NCI-H82 treated with DMSO at 0.1 percent for 48 hours (cell line): Measurements from ENCODE around the gene LRIG1.
A peak's percentile ranks its signal among the peaks of the same experiment; 100 is the strongest.

Experiments
- DNase-seq: peaks from one replicate; lab custom pipeline; 2025; ENCODE audit not compliant: unreplicated experiment; lab: John Stamatoyannopoulos, UW

Gene LRIG1

DNA sequence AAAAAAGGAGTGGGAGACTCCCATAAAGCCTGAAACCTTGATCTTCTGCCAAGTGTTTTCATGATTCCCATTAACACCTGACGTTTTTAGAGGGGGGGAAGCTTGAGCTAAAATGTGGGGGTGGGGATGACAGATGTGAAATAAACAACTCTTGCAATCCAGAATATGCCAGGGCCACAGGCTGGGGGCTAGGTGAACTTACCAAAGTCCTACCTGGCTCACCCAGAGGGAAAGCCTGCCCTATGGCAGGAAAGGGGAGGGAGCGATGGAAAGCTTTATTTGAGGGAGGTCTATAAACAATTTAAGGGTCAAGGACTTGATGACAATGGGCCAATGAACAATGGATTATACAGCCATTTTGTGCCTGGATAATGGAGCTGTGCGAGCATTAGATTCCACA is 108.3 kb downstream of the LRIG1 start:
- DNase-seq = no peak

DNA sequence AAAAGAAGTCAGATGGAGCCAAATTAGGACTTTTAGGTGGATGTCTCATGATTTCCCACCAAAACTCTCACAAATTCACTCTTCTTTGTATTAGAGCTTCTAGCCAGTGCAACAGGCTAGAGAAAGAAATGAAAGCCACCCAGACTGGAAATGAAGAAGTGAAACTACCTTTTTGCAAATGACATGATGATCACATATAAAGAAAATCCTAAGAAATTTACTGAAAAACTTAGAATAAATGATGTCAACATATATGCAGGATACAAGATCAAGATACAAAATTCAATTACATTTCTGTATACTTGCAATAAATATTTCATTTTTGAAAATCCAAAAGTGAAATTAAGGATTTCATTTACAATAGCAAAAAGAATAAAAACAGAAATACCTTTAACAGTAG is 110.8 kb downstream of the LRIG1 start:
- no peak for DNase-seq

DNA sequence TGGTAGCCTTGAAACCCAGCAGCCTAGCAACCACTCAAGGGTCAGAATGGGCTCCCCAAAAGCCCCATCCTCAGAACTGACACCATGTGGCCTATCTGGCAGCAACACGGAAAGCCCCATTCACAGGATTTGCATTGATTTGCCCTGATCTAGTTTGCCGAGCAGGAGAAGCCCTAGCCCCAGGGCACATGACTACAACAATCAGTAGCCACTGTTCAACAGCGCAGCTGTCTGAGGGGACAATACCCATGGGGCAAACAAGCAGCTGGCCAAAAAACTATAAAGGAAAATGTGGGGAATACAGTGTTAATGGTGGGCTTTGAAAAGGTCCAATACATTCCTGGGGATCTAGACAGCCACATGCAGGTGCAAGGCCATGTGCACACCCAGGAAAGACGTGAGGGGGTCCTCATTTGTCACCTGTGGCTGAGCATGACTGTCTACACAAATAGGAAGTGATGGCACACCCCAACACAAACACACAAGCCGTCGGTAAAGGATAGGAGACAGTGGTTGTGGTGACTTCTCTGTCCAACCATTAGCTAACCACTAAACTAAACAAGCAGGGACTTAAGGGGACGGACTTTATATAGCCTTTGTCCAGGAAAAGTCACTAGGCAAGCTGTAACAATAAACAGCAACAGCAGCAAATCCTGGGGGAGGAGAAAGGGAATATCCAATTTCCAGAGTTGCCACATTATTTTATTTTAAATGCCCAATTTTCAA is 113.7 kb downstream of the LRIG1 start:
- no peak for DNase-seq

DNA sequence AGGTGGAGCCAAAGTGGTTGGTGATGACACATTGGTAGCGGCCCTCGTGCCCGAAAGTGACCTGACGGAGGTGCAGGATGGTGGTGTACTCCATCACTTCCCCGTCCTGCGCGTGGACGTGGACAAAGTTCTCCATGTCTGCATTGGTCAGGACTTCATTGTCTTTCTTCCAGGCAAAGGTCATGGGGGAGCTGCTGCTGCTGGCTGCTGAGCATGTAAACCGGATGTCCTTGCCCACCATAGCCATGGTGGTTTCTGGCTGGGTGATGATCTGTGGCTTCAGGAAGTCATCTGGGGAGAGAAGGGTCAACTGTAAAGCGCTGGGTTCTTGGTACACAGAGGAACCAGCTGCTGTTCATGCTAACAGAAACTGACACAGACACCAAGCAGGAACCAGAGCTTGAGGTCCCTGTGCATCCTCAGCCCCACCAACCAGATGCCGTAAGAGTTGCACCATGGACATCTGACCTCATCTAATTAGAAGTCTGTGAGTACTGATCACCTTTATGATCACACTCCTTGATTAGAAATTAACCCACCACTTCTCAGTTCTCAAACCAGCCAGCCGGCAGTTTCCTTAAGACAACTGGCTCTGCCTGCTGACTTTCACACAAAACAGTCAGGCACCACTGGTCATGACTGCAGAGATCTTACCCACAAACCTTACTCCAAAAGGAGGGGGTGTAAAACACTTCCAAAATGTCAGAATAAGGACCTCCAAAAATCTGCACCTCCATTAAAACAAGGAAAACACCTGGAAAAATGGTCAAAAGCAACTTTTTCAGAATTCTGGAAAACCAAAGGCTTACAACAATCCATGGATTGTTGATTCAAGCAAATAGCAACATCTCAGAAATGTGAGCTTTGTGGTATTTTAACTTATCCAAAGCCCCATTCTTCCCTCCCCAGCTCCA is 114.6 kb downstream of the LRIG1 start:
- no peak for DNase-seq

DNA sequence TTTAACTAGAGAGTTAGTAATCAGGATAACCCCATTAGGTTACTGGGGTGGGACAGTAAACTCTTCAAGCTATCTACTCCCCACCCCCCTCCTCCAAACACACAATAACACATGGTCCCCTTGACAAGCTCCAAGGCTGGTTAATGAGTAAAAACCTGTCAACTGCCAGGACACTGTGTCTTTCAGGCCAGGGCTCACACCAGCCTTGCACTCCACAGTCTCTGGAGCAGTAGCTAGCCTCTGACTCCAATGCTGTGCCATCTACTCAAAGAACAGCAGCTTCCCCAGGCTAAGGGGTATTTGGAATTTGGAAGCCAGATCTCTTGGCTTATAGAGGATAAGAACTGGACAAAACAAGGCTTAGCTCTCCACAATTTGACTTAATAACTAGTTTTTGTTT is 115.8 kb downstream of the LRIG1 start:
- no peak for DNase-seq

DNA sequence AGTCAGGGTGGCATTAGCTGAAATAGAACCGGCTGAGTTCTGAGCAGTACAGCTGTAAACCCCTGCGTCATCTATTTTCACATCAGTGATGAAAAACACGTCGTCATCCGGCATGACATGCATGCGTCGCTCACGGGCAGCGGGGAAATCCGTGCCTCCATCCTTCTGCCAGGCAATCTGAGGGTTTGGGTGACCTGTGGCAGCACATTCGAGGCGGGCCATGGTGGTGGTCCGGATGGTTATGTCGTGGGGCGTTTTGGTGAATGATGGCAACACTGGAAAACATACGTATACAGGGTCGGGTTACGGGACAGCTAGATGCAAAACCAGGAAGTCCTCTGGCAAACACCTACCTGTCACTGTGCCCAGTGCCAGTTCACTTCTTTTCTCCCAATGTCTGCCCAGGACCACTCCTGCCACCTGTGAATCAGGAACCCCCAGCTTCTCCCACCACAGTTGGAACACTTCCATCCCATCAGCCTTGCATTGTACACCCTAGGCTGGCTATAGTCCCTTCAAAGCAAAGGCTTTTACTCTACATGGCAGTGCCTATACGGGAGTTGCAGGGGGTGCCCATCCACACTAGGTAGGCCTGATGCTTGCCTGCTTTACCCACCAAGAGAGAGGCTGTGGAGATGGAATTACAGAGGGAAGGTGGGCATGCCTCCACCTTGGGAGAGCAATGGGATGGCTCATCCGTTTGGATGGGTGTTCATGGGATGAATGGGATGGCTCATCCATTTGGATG is 116.7 kb downstream of the LRIG1 start:
- no peak for DNase-seq

DNA sequence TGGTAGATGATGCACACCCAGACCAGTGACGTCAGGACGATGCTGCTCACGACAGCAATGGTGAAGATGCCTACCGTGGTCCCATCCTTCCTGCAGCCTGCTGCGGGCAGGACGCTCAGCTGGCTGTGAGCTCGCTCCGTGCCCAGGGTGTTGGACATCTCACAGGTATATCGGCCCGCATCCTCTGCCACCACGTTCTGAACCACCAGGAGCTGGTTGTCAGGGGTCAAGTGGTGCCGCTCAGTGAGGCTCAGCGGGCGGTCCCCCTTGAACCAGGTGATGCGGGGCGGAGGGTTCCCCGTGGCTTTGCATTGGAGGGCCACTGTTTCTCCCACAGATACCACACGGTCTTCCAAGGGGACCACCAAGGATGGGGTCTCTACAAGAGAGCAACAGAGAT is 117.8 kb downstream of the LRIG1 start:
- no peak for DNase-seq

DNA sequence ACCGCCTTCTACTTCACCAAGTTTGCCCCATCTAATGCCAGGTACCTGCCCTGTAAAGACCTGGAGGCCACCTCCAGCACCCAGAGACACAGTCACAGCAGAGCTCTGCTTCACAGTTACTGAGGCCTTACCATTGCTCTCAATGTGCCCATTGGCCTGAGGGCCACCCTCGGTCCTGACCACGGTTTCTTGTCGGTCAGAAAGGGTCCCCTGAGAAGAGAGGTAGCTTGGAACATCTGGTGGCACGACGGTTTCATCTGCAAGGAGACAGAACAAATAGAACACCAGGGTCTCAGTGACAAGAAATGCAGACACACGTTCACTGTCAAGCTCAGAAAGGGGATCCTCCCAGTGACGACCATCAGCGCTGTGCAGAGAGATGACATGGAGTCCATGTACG is 118.7 kb downstream of the LRIG1 start:
- no peak for DNase-seq

DNA sequence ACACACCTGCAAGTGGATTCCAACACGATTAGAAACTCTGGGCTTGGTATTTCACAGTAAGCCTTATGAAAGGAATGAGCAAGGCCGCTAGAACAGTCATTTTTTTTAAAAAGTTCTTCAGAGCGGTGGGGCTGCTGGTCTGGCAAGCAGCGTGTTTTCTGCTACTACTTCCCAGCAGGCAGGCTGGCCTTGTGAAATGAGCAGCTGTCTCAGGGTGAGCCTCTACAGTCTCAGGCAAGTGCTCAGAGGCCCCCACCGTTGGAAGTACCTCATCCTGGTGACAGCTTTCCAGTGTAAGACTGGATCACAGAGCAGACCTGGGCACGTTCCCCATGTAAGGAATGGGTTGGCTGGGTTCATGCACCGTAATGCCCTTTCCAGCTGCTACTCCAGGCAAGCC is 119.2 kb downstream of the LRIG1 start:
- no peak for DNase-seq

DNA sequence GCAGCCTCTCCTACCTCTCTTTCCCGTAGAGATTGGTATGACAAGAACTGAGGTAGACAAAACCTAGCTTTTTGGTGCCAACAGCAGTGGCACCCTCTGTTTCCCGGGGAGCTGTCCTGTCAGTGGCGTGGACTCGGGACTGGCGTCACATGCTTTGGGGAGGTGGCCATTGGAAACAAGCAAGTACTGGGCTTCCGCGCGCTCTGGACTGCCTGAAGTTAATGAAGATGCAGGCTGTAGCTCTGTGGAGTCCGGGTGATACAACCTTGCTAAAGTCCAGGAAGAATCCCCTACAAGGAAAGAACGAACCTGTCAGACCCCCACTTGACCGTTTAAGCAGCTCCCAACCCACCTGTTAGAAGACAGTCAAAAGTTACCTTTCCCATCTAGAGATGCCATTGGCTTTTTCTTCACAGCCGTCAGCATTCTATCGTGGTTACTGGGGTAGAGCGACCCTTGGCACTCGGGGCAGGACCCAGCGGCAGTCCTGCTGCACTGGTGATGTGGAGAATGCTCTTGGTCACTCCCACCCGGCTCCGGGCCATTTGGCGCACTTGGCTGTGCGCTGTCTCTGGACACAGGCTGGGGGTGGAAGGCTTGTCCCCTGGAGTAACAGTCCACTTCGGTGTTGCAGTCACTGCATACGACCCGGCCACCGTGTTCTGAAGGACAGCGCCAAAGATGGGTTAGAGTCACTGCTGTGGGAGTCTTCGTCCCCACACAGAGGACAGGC is 120.5 kb downstream of the LRIG1 start:
- no peak for DNase-seq

DNA sequence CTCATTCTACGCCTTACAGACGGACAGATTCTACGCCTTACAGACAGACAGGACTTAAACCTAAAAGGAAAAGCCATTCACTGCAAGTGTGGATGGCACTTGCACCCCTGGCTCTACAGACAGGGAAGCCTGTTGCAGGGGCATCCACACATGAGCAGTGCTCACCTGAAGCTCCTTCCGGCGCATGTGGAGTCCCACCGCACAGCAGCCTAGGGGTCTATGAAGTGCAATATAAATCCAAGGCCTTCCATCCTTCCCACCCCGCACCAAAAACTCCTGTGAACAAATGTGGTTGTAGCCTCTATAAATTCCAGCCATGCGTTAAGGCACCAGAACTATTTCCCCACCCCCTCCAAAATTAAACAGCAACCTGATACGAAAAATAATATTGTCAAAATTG is 121.3 kb downstream of the LRIG1 start:
- no peak for DNase-seq

DNA sequence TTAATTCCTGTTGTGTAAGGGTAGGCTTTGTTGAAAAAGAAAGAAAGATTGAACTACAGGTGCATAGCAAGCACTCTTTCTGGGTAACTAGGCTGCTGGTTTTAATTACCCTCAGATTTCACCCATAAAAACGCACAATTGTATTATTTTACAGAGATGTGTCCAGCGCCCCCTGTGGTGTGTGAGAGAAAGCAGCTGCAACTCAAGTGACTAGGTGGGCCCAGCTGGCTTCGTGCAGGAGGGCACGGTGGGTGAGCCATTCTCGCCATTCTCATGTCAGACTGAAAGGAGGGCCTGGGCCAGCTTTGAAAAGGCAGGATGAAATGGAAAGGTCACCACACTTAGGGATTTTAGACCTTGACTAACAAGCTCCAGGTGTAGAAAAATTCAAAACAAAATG is 122.6 kb downstream of the LRIG1 start:
- no peak for DNase-seq

DNA sequence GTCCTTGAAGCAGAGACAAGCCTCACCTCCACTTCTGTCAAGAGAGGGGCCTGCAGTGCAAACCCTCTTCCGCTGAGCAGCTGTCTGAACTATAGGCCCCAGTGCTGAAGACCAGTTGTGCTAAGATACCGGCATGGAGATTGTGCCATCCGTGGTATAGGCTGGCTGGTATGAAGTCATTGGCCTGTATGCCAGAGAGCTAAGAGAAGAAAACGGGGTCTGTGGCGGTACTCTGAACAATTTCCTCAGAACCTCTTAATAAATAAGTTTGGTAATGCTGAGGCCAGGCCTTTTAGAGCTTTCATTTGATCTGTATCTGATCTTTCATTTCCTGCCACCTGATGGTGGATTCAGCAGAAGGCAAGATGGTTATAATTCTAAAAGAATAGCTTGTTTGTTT is 123.0 kb downstream of the LRIG1 start:
- no peak for DNase-seq

DNA sequence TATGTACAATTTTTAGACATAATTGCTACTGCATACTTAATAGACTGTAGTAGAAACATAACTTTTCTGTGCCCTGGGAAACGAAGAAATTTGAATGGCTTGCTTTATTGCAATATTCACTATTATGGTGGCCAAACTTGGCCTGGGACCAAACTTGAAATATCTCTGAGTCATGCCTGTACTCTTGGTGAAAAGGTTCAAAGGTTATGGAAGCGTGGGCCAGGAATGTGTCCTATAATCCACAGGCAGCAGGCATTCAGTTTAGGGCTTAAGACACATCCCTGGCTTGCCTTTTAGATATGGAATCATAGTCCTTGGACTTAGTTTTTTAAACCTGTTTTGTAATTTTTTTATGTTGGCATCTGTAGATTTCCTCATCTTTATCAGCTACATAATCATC is 124.3 kb downstream of the LRIG1 start:
- no peak for DNase-seq

DNA sequence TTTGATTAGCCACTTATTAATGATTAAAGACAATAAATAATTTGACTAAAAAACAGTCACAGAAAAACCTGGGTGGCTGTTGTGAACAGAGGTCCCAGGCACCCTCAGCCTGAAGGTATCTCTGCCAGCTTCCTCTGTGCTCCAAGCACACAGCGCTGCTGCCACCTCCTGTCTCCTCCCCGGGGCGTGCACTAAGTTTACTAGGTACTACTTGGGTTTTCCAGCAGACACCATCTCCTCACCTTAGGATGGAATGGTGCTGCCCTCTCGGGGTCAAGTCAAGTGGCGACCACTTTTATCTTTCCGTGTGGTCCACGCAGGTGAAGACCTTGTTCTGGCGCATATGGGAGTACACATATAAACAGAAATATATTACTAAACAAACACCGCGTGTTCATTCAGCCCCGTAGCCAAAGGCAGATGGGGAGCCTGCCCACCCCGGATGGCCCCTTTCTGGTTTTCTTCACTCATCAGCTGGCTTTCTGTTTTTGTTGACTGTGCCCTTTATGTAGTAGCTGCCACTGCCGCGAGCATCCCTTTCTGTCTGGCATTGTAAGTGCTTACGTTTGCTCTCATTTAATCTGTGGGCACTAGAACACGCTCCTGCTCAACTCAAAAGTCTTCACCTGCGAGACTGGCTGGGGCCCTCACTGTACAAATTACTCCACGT is 128.0 kb downstream of the LRIG1 start:
- DNase-seq = no peak

DNA sequence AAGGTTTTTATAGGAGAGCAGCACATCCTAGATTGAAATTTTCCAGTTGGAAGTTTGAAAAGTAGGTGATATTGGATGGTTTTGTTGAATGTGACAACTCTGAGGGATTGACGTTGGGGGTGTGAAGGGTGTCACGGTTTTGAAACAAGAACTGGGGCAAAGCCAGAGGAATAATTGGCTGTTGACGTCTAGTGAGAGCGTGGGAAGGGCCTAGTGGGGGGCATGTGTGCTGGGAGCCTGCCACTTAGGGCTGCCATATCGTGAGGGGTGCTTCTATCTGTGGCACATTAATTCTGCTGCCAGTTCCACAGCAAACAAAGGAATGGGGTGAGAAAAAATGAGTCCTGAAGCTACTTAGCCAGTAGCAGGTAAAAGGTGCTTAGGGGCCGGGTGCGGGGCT is 129.4 kb downstream of the LRIG1 start:
- no peak for DNase-seq

DNA sequence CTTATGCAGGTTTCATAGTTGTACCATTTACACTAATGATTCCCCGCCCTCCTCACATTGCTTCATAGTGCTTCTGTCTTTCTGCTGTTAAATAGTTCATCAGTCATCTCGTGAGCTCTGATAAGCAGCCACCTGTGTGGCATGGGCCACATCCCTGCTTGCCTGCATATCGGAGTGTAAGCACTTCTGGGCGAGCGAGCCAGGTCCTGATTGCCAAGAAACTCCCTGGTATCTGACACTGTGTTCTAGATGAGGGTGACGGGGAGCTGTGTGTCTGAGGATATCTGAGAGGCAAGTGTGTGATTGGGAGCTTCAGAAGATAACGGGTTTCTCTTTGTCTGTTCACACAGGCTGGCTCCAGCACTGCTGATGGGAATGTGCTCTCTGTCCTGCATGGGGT is 130.6 kb downstream of the LRIG1 start:
- no peak for DNase-seq

DNA sequence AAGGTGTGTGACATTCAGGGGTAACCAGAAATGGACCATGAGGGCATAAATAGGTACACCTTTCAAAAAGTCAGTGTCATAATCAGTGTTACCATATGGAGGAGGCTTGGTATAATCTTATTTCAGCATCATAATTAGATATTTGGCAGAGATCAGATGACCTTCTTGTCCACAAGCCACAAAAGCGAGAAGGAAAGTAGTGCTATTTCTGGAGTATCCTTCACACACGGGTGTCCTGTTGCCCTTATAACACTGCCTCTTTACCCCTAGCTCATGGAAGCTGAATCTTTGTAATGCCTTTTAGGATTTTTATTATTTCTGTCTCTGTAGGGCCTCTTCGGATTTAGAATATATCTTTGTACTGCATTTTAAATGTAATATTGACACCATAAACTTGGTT is 132.8 kb downstream of the LRIG1 start:
- DNase-seq = peak; percentile 26

DNA sequence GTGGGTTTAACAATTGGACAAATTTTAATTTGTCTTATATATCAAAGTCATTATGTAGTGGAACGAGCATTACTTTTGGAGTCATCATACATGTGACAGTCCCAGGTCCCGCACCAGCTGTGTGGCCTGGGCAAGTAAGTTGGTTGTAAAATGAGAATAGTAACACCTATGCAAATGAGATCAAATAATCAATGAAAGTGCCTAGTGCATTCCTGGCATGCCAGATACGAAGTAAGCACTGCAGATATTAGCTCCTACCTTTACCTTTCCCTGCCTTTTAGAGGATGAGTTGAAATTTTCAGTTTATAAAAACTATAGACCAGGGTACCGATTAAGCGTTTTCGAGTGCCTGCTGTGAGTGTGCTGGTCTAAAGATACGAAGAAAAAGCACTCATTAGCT is 134.1 kb downstream of the LRIG1 start:
- DNase-seq = no peak

DNA sequence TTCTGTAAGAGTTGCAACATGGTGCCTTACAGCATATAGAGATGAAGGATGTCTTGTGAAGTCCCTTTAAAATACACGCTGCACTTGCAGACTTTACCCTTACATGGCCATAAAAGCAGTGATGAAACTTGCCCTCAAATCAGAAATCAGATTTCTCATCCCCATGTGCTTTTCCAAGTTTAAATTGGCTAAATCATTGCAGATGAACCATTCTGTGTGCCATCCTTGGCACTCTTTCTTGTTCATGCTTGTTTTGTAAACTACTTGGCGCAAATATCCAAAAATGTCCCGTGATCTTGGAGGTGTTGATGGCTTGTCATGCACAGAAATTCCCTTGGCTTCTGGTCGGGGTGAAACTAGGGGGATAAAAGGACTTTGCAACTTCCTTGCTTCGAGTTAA is 135.7 kb downstream of the LRIG1 start:
- DNase-seq = no peak

DNA sequence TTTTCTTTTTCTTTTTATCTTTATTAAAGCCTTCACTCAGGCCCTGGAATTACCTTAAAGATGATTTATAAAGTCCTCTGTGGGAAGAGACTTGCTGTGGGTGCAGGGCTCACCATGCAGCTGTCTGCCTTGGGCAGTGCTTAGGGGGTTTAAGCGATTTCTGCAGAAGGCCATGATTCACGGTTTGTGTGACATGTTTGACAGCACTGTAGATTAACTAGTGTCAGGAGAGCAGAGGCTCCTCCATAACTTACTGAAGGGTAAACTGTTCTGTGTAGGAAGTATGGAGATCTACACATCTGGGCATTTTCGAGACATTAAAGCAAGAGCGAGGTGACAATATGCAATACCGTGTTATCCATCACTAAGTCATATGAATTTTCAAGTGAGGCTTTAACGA is 137.7 kb downstream of the LRIG1 start:
- DNase-seq = peak; percentile 31
